Brain microvascular endothelial cell (primary cell): ENCODE results near the gene MRM3.

Experiments used
- DNase-seq: peaks from one replicate; pipeline ENCODE4 v3.0.0-alpha.2; 2020
- H3K27ac ChIP-seq: fragments of 250-450 bp; sonication (Bioruptor Pico); 2 replicates; pipeline ENCODE4 v1.5.1; 2020; ENCODE audit warnings: mild to moderate bottlenecking, moderate library complexity
- H3K27me3 ChIP-seq: fragments of 250-450 bp; sonication (Bioruptor Pico); replicated peaks from 2 replicates; pipeline ENCODE4 v1.5.1; 2020; ENCODE audit warnings: mild to moderate bottlenecking
- H3K36me3 ChIP-seq: fragments of 250-450 bp; sonication (Bioruptor Pico); replicated peaks from 2 replicates; pipeline ENCODE4 v1.5.1; 2020; ENCODE audit warnings: mild to moderate bottlenecking
- H3K4me3 ChIP-seq: 2 replicates; pipeline ENCODE4 v1.5.1; 2011; ENCODE audit warnings: low read depth, mild to moderate bottlenecking, control low read depth, low read length, moderate library complexity
- in situ Hi-C: cut with HindIII; loops from 2 replicates; pipeline ENCODE4 v1.10.0; 2017; ENCODE audit warnings: low sequenced_read_pairs, low pct_ligation_motif_present
- TF ChIP-seq, protein P1 (sequence below): IDR thresholded peaks from 2 replicates; pipeline ENCODE4 v1.5.1; 2011; ENCODE audit warnings: low read depth, mild to moderate bottlenecking, moderate library complexity, low read length, control low read depth, inconsistent platforms; ENCODE audit errors: missing control alignments

MRM3 gene

DNA sequence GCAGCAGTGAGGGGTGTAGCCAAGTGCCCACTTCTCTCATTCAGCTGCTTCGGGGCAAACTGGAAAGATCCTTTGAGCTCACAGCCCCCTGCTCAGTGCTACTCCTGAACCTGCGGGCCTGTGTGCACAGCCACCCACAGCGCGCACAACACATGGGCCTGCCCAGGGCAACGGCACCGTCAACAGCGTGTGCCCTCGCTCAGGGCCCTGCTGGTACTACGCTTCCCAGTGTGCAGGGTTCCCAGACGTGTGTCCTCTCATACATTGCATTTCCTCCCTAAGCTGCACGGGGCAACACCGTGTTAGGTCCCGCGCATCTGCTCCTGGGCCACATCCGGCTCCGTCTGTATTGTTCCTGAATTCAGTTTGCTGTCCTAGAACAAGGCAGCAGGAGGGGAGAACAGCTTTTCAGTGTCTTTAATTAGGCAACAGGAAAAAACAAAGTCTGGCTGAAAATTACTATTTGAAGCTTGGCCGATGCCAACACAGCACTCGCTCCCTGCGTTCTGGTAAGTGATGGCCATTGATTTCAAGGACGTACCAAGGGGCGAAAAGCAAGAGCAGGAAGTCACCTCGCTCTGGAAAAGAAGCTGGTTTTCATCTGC is 15.2 kb downstream of the MRM3 start:
- in situ Hi-C loops, result loop anchor here (25.0 kb wide), 1 partner anchor 190 kb away; the partner anchor contains the start of genes NXN and TIMM22
- TF ChIP-seq, protein P1, sequence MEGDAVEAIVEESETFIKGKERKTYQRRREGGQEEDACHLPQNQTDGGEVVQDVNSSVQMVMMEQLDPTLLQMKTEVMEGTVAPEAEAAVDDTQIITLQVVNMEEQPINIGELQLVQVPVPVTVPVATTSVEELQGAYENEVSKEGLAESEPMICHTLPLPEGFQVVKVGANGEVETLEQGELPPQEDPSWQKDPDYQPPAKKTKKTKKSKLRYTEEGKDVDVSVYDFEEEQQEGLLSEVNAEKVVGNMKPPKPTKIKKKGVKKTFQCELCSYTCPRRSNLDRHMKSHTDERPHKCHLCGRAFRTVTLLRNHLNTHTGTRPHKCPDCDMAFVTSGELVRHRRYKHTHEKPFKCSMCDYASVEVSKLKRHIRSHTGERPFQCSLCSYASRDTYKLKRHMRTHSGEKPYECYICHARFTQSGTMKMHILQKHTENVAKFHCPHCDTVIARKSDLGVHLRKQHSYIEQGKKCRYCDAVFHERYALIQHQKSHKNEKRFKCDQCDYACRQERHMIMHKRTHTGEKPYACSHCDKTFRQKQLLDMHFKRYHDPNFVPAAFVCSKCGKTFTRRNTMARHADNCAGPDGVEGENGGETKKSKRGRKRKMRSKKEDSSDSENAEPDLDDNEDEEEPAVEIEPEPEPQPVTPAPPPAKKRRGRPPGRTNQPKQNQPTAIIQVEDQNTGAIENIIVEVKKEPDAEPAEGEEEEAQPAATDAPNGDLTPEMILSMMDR, result no peak
- H3K4me3 ChIP-seq, result no peak overlapping the region
- no peak overlapping the region for H3K27ac ChIP-seq
- H3K27me3 ChIP-seq, result no peaks in the 10 kb centered on the region
- no peak for DNase-seq
- H3K36me3 ChIP-seq, result peaks cover 4% of the 10 kb centered on the region

DNA sequence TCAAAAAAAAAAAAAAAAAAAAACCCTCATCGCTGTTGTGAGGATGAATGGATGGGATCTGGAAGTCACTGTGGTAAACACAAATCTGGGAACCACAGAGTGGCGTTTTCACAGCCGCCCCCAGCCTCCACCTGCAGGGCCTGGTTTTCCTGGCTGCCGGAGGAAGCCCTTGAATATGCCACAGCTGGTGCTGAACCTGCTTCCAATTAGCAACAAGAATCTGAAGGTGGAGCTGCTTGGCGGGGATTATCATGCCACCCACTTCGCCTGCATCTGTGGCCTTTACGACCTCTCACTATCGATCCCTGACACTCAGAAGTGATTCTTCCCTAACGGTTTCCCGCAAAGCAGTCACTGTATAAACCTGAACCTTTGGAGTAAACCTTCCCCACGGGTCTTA is 16.1 kb downstream of the MRM3 start:
- Histone ChIP-seq H3K4me3 (no peak overlapping the region), H3K27ac (no peak overlapping the region), H3K36me3 (no peaks in the 10 kb centered on the region), H3K27me3 (no peaks in the 10 kb centered on the region)
- no peak for DNase-seq
- TF ChIP-seq, protein P1, result no peak
- in situ Hi-C loops, result loop anchor here (25.0 kb wide), 1 partner anchor 189 kb away; the partner anchor contains the start of genes NXN and TIMM22

- Histone ChIP-seq H3K36me3 (no peaks in the 10 kb centered on the region), H3K27me3 (no peaks in the 10 kb centered on the region), H3K4me3 (no peak overlapping the region), H3K27ac (no peak overlapping the region)
- in situ Hi-C loops, result loop anchor here (25.0 kb wide), 1 partner anchor 188 kb away; the partner anchor contains the start of genes NXN and TIMM22
- no peak for DNase-seq
- TF ChIP-seq, protein P1, result no peak
Observed at GRCh38 chr17:799261-799660, 17.1 kb downstream of the MRM3 start.

GRCh38 chr17:800446-801242 is 18.5 kb downstream of the MRM3 start:
- in situ Hi-C loops, result no loop called here
- Histone ChIP-seq H3K27ac (no peak overlapping the region), H3K36me3 (no peaks in the 10 kb centered on the region), H3K4me3 (no peak overlapping the region), H3K27me3 (no peaks in the 10 kb centered on the region)
- DNase-seq, result no peak
- TF ChIP-seq, protein P1, result no peak

DNA sequence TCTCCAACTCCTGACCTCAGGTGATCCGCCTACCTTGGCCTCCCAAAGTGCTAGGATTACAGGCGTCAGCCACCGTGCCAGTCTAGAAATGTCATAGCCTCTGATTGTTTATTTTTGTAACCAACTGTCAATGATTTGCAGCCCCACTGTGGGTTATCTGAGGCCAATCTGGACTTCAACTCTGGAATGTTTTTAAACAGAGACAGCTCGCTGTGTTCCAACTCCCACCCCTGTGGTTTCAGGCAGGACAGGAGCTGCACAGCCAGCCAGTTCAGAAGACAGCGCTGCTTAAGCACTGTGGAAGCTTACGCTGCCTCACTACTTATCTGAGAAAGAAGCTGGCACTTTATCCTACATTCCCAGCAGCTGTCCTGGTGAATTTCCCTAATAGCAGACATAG is 19.5 kb downstream of the MRM3 start:
- H3K27ac ChIP-seq, result no peak overlapping the region
- in situ Hi-C loops, result no loop called here
- TF ChIP-seq, protein P1, result no peak
- H3K4me3 ChIP-seq, result no peak overlapping the region
- no peaks in the 10 kb centered on the region for H3K27me3 ChIP-seq
- H3K36me3 ChIP-seq, result no peaks in the 10 kb centered on the region
- DNase-seq, result peak; percentile 6
